ENCODE measurements around the gene SIPA1L3.

Gene SIPA1L3

DNA sequence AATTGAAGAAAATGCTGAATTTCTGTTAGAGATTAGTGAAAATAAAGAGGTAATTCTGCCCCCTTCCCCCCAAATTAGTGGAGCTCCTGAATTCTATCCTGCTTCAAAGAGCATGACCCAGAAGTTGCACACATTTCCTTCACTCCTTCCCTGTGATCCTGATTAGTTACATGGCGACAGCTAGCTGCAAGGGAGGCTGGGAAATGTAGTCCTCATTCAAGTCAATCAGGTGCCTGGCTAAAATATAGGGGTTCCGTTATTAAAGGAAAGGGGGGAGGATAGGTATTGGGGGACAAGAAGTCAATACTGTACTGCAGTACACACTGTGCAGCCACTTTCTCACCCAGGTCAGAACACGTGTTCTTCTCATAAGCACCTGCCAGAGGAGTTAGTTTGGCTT lies 65.8 kb downstream of the SIPA1L3 start:
- TF ChIP-seq, protein P1, sequence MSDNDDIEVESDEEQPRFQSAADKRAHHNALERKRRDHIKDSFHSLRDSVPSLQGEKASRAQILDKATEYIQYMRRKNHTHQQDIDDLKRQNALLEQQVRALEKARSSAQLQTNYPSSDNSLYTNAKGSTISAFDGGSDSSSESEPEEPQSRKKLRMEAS (IDR thresholded peaks at IDR 0.05) = no peak
- TF ChIP-seq TEAD4 (IDR thresholded peaks at IDR 0.05) = no peak
- TF ChIP-seq, protein P2, sequence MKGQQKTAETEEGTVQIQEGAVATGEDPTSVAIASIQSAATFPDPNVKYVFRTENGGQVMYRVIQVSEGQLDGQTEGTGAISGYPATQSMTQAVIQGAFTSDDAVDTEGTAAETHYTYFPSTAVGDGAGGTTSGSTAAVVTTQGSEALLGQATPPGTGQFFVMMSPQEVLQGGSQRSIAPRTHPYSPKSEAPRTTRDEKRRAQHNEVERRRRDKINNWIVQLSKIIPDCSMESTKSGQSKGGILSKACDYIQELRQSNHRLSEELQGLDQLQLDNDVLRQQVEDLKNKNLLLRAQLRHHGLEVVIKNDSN (IDR thresholded peaks at IDR 0.05) = no peak

DNA sequence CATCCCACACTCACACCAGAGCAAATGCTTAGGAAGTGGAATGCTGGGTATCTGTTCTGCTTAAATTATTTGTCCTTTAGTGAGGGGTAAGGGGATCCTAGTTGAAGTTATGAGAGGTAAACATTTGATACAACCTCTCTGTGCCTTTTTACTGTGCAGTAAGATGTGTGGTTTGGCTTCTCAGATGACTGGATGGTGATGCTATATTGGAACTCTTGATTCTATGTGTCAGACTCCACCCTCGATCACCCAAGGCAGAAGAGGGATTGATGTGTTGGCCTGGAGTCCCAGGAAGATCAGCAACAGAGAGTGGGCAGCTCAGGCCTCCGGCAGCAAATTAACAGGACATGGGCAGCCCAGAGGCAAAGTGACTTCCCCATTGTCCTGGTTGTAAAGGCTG lies 66.7 kb downstream of the SIPA1L3 start:
- TF ChIP-seq EGR1 (IDR thresholded peaks at IDR 0.05) = no peak
- no peak for TF ChIP-seq EP300 (IDR thresholded peaks at IDR 0.05; ENCODE audit: borderline replicate concordance)
- TF ChIP-seq, protein P1 (IDR thresholded peaks at IDR 0.05) = no peak
- TF ChIP-seq FOXM1 (IDR thresholded peaks at IDR 0.05; ENCODE audit: borderline replicate concordance, low read depth) = no peak
- no peak for TF ChIP-seq TCF12 (IDR thresholded peaks at IDR 0.05; ENCODE audit: low read depth)
- TF ChIP-seq, protein P3, sequence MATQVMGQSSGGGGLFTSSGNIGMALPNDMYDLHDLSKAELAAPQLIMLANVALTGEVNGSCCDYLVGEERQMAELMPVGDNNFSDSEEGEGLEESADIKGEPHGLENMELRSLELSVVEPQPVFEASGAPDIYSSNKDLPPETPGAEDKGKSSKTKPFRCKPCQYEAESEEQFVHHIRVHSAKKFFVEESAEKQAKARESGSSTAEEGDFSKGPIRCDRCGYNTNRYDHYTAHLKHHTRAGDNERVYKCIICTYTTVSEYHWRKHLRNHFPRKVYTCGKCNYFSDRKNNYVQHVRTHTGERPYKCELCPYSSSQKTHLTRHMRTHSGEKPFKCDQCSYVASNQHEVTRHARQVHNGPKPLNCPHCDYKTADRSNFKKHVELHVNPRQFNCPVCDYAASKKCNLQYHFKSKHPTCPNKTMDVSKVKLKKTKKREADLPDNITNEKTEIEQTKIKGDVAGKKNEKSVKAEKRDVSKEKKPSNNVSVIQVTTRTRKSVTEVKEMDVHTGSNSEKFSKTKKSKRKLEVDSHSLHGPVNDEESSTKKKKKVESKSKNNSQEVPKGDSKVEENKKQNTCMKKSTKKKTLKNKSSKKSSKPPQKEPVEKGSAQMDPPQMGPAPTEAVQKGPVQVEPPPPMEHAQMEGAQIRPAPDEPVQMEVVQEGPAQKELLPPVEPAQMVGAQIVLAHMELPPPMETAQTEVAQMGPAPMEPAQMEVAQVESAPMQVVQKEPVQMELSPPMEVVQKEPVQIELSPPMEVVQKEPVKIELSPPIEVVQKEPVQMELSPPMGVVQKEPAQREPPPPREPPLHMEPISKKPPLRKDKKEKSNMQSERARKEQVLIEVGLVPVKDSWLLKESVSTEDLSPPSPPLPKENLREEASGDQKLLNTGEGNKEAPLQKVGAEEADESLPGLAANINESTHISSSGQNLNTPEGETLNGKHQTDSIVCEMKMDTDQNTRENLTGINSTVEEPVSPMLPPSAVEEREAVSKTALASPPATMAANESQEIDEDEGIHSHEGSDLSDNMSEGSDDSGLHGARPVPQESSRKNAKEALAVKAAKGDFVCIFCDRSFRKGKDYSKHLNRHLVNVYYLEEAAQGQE (IDR thresholded peaks at IDR 0.05; ENCODE audit: low read depth) = no peak
- TF ChIP-seq ZBTB7A (IDR thresholded peaks at IDR 0.05; ENCODE audit: low read depth) = no peak
- TF ChIP-seq TEAD4 (IDR thresholded peaks at IDR 0.05) = no peak
- TF ChIP-seq CEBPB (IDR thresholded peaks at IDR 0.05) = no peak

DNA sequence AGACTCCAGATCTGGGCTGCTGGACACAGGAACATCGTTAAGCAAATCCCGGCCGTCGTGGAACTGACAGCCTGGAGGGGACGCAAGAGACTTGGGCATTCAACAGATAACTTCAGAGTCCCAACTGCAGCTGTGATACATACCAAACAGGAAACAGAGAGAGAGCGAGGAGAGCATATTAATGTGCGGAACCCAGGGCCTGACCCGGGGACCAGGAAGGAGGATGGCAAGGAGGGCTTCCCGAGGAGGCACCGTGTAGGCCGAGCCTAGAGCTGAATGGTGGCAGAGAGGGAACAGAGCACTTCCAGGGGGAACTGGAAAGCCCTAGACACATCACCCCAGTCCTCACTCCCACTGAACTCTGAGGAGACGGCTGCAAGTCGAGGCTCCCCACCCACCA lies 68.1 kb downstream of the SIPA1L3 start:
- TF ChIP-seq EGR1 (IDR thresholded peaks at IDR 0.05) (no peak), CEBPB (IDR thresholded peaks at IDR 0.05) (no peak), TAF1 (IDR thresholded peaks at IDR 0.05; ENCODE audit: low read depth) (no peak), YY1 (IDR thresholded peaks at IDR 0.05; ENCODE audit: low read depth) (no peak)

DNA sequence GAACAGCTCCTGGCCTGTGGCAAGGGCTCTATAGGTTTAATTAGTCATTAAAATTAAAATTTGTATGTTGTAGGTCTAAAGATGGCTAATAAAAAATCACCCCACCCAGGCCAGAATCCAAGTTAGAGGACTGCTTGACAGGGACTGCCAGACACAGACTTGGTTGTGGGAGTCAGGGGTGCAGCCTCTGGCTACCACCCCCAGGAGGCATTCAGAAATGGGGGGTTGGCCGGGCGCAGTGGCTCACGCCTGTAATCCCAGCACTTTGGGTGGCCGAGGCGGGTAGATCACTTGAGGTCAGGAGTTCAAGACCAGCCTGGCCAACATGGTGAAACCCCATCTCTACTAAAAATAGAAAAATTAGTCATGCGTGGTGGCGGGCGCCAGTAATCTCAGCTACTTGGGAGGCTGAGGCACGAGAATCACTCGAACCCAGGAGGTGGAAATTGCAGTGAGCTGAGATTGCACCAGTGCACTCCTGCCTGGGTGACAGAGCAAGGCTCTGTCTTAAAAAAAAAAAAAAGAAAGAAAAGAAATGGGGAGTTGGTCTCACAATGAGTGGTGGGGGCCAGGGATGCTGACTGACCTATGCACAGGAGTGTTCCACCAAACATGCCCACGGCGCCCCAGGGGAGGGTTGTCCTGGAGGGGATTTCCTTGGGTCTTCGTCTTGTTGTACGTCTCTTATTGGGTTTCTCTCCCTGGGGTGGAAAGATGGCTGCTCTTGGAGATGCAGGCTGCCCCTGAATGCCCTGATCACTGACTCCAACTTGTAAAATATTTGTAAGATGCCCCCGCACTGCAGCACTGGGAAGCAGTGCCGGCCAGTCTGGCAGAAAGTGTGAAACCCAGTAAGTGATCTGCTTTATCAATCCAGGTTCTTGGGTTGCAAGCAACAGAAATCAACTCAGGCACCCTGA lies 68.8 kb downstream of the SIPA1L3 start:
- TF ChIP-seq EP300 (IDR thresholded peaks at IDR 0.05; ENCODE audit: borderline replicate concordance) (no peak), EGR1 (IDR thresholded peaks at IDR 0.05) (no peak), FOXM1 (IDR thresholded peaks at IDR 0.05; ENCODE audit: borderline replicate concordance, low read depth) (no peak), CEBPB (IDR thresholded peaks at IDR 0.05) (no peak), TAF1 (IDR thresholded peaks at IDR 0.05; ENCODE audit: low read depth) (no peak), NFIC (IDR thresholded peaks at IDR 0.05) (no peak), RAD21 (IDR thresholded peaks at IDR 0.05; ENCODE audit: low read depth) (no peak), CREB1 (IDR thresholded peaks at IDR 0.05; ENCODE audit: low read depth) (no peak), TCF12 (IDR thresholded peaks at IDR 0.05; ENCODE audit: low read depth) (no peak), TEAD4 (IDR thresholded peaks at IDR 0.05) (no peak), YY1 (IDR thresholded peaks at IDR 0.05; ENCODE audit: low read depth) (no peak)
- TF ChIP-seq, protein P2 (IDR thresholded peaks at IDR 0.05) = no peak
- TF ChIP-seq, protein P1 (IDR thresholded peaks at IDR 0.05) = no peak

DNA sequence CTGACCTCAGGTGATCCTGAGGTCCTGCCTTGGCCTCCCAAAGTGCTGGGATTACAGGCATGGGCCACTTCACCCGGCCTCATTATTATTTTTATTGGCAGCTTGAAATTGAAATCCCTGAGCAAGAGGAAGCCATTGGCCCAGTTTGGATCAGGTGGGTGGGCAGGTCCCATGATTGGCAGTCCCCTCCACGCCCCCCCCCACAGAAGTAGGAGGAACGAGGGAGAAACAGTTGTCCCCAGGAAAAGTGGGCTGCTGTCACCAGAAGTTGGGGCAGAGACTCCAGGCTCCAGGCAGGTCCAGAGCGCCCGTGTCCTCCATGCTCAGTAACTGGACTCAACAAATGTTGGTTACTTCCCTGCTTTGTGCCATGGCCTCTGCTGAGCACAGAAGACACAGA lies 70.4 kb downstream of the SIPA1L3 start:
- TF ChIP-seq TCF12 (IDR thresholded peaks at IDR 0.05; ENCODE audit: low read depth) (no peak), RAD21 (IDR thresholded peaks at IDR 0.05; ENCODE audit: low read depth) (no peak), CREB1 (IDR thresholded peaks at IDR 0.05; ENCODE audit: low read depth) (no peak), YY1 (IDR thresholded peaks at IDR 0.05; ENCODE audit: low read depth) (no peak), TEAD4 (IDR thresholded peaks at IDR 0.05) (no peak), EGR1 (IDR thresholded peaks at IDR 0.05) (no peak), TAF1 (IDR thresholded peaks at IDR 0.05; ENCODE audit: low read depth) (no peak), EP300 (IDR thresholded peaks at IDR 0.05; ENCODE audit: borderline replicate concordance) (no peak), ZBTB7A (IDR thresholded peaks at IDR 0.05; ENCODE audit: low read depth) (no peak), FOXM1 (IDR thresholded peaks at IDR 0.05; ENCODE audit: borderline replicate concordance, low read depth) (no peak), CEBPB (IDR thresholded peaks at IDR 0.05) (no peak), NFIC (IDR thresholded peaks at IDR 0.05) (no peak)
- TF ChIP-seq, protein P3 (IDR thresholded peaks at IDR 0.05; ENCODE audit: low read depth) = no peak
- TF ChIP-seq, protein P1 (IDR thresholded peaks at IDR 0.05) = no peak
- TF ChIP-seq, protein P2 (IDR thresholded peaks at IDR 0.05) = no peak

All from Ishikawa (cell line).